ENCODE results near the gene ARID1B. TPM values are rescaled to one million over a fixed set of nuclear protein-coding genes. Genes with fewer than 3 reads are reported as not detected.
"Not testable (repeated sequence)": the region's sequence is repeated elsewhere in the genome, so short reads cannot be mapped to it uniquely, and the experiment has no call there.

The ARID1B gene
- total RNA-seq, 2 experiments from 2014 or later: 42.5 to 43.2 TPM

GRCh38 chr6:156977527-156978291 is 200.5 kb downstream of the ARID1B start:
- Mint-ChIP-seq H3K9me3 (no peaks in the 10 kb centered on the region), H3K36me3 (ENCODE audit: low read depth) (no peaks in the 10 kb centered on the region), H3K27me3 (ENCODE audit: low read depth) (no peaks in the 10 kb centered on the region), H3K27ac (no peak overlapping the region), H3K4me3 (no peak overlapping the region), H3K4me1 (ENCODE audit: low read depth) (peaks cover 84% of the 10 kb centered on the region)
- CTCF ChIA-PET: interaction anchor here (0.7 kb wide), 1 partner anchor 596 kb away, joined by 3 read pairs; no protein-coding TSS in a partner anchor
- no peak for DNase-seq
- intact Hi-C loops (cut with micrococcal nuclease): loop anchor here (2.0 to 5.0 kb wide), 3 partner anchors 41 to 560 kb away; no protein-coding TSS in a partner anchor

- Mint-ChIP-seq H3K27ac (no peak overlapping the region), H3K4me1 (ENCODE audit: low read depth) (peaks cover 86% of the 10 kb centered on the region), H3K9me3 (no peaks in the 10 kb centered on the region), H3K36me3 (ENCODE audit: low read depth) (no peaks in the 10 kb centered on the region), H3K4me3 (no peak overlapping the region), H3K27me3 (ENCODE audit: low read depth) (no peaks in the 10 kb centered on the region)
- intact Hi-C loops (cut with micrococcal nuclease): loop anchor here (1.0 to 5.0 kb wide), 4 partner anchors 21 to 558 kb away; no protein-coding TSS in a partner anchor
- DNase-seq: no peak
- CTCF ChIA-PET: no interaction called here
Observed at GRCh38 chr6:156978948-156979347, 201.8 kb downstream of the ARID1B start.

GRCh38 chr6:156980515-156980914 is 203.3 kb downstream of the ARID1B start:
- Mint-ChIP-seq H3K27me3 (ENCODE audit: low read depth) (no peaks in the 10 kb centered on the region), H3K36me3 (ENCODE audit: low read depth) (no peaks in the 10 kb centered on the region), H3K4me1 (ENCODE audit: low read depth) (peaks cover 87% of the 10 kb centered on the region), H3K9me3 (no peaks in the 10 kb centered on the region), H3K4me3 (no peak overlapping the region), H3K27ac (no peak overlapping the region)
- intact Hi-C loops (cut with micrococcal nuclease): no loop called here
- CTCF ChIA-PET: interaction anchor here (0.5 kb wide), 1 partner anchor 156 kb away, joined by 4 read pairs; no protein-coding TSS in a partner anchor
- no peak for DNase-seq

GRCh38 chr6:156980948-156981347 is 203.8 kb downstream of the ARID1B start:
- intact Hi-C loops (cut with micrococcal nuclease): no loop called here
- CTCF ChIA-PET: interaction anchor here (0.6 kb wide), 1 partner anchor 11 kb away, joined by 3 read pairs; no protein-coding TSS in a partner anchor
- no peak for DNase-seq
- no peak overlapping the region for H3K4me3 Mint-ChIP-seq
- H3K9me3 Mint-ChIP-seq: no peaks in the 10 kb centered on the region
- H3K27ac Mint-ChIP-seq: no peak overlapping the region
- no peaks in the 10 kb centered on the region for H3K27me3 Mint-ChIP-seq (ENCODE audit: low read depth)
- peaks cover 85% of the 10 kb centered on the region for H3K4me1 Mint-ChIP-seq (ENCODE audit: low read depth)
- no peaks in the 10 kb centered on the region for H3K36me3 Mint-ChIP-seq (ENCODE audit: low read depth)

- H3K4me3 Mint-ChIP-seq: no peak overlapping the region
- intact Hi-C loops (cut with micrococcal nuclease): no loop called here
- H3K4me1 Mint-ChIP-seq (ENCODE audit: low read depth): peaks cover 80% of the 10 kb centered on the region
- CTCF ChIA-PET: interaction anchor here (0.7 to 1.1 kb wide), 3 partner anchors 13 to 30 kb away, joined by 4 to 6 read pairs (median 4); no protein-coding TSS in a partner anchor
- no peaks in the 10 kb centered on the region for H3K36me3 Mint-ChIP-seq (ENCODE audit: low read depth)
- no peak overlapping the region for H3K27ac Mint-ChIP-seq
- no peak for DNase-seq
- no peaks in the 10 kb centered on the region for H3K9me3 Mint-ChIP-seq
- no peaks in the 10 kb centered on the region for H3K27me3 Mint-ChIP-seq (ENCODE audit: low read depth)
Observed at GRCh38 chr6:156982168-156982567, 205.0 kb downstream of the ARID1B start.

- CTCF ChIA-PET: interaction anchor here (1.9 kb wide), 1 partner anchor 13 kb away, joined by 4 read pairs; no protein-coding TSS in a partner anchor
- intact Hi-C loops (cut with micrococcal nuclease); H3K36me3 Mint-ChIP-seq (ENCODE audit: low read depth); H3K27ac Mint-ChIP-seq; H3K4me3 Mint-ChIP-seq; DNase-seq; H3K9me3 Mint-ChIP-seq; H3K27me3 Mint-ChIP-seq (ENCODE audit: low read depth): not testable (repeated sequence)
- peaks cover 79% of the 10 kb centered on the region for H3K4me1 Mint-ChIP-seq (ENCODE audit: low read depth)
Observed at GRCh38 chr6:156982864-156983263, 205.7 kb downstream of the ARID1B start.

- Mint-ChIP-seq H3K9me3 (no peaks in the 10 kb centered on the region), H3K27ac (no peak overlapping the region), H3K36me3 (ENCODE audit: low read depth) (no peaks in the 10 kb centered on the region), H3K4me3 (no peak overlapping the region), H3K4me1 (ENCODE audit: low read depth) (peaks cover 80% of the 10 kb centered on the region), H3K27me3 (ENCODE audit: low read depth) (no peaks in the 10 kb centered on the region)
- intact Hi-C loops (cut with micrococcal nuclease): no loop called here
- CTCF ChIA-PET: interaction anchor here (1.9 kb wide), 1 partner anchor 11 kb away, joined by 4 read pairs; no protein-coding TSS in a partner anchor
- DNase-seq: no peak
Observed at GRCh38 chr6:156984178-156984738, 207.1 kb downstream of the ARID1B start.

- CTCF ChIA-PET: interaction anchor here (1.2 kb wide), 1 partner anchor 32 kb away, joined by 3 read pairs; no protein-coding TSS in a partner anchor
- Mint-ChIP-seq H3K4me1 (ENCODE audit: low read depth) (peaks cover 76% of the 10 kb centered on the region), H3K9me3 (no peaks in the 10 kb centered on the region), H3K27ac (no peak overlapping the region), H3K36me3 (ENCODE audit: low read depth) (no peaks in the 10 kb centered on the region), H3K27me3 (ENCODE audit: low read depth) (no peaks in the 10 kb centered on the region), H3K4me3 (no peak overlapping the region)
- DNase-seq: no peak
- intact Hi-C loops (cut with micrococcal nuclease): no loop called here
Observed at GRCh38 chr6:156985309-156985708, 208.1 kb downstream of the ARID1B start.

GRCh38 chr6:156988276-156989158 is 211.3 kb downstream of the ARID1B start:
- peaks cover 52% of the 10 kb centered on the region for H3K4me1 Mint-ChIP-seq (ENCODE audit: low read depth)
- H3K27me3 Mint-ChIP-seq (ENCODE audit: low read depth): no peaks in the 10 kb centered on the region
- no peak overlapping the region for H3K4me3 Mint-ChIP-seq
- H3K27ac Mint-ChIP-seq: no peak overlapping the region
- DNase-seq: peak; percentile 25
- CTCF ChIA-PET: interaction anchor here (0.5 to 0.8 kb wide), 3 partner anchors 12 to 205 kb away, joined by 3 to 5 read pairs (median 4); no protein-coding TSS in a partner anchor
- intact Hi-C loops (cut with micrococcal nuclease): no loop called here
- no peaks in the 10 kb centered on the region for H3K9me3 Mint-ChIP-seq
- H3K36me3 Mint-ChIP-seq (ENCODE audit: low read depth): no peaks in the 10 kb centered on the region

- H3K27ac Mint-ChIP-seq: no peak overlapping the region
- intact Hi-C loops (cut with micrococcal nuclease): no loop called here
- CTCF ChIA-PET: interaction anchor here (0.5 to 0.8 kb wide), 5 partner anchors 13 to 307 kb away, joined by 3 to 5 read pairs (median 3); no protein-coding TSS in a partner anchor
- no peaks in the 10 kb centered on the region for H3K36me3 Mint-ChIP-seq (ENCODE audit: low read depth)
- no peak overlapping the region for H3K4me3 Mint-ChIP-seq
- H3K9me3 Mint-ChIP-seq: no peaks in the 10 kb centered on the region
- DNase-seq: no peak
- no peaks in the 10 kb centered on the region for H3K27me3 Mint-ChIP-seq (ENCODE audit: low read depth)
- peaks cover 47% of the 10 kb centered on the region for H3K4me1 Mint-ChIP-seq (ENCODE audit: low read depth)
Observed at GRCh38 chr6:156989159-156989806, 212.1 kb downstream of the ARID1B start.

- no peak overlapping the region for H3K27ac Mint-ChIP-seq
- no peak overlapping the region for H3K4me3 Mint-ChIP-seq
- DNase-seq: no peak
- peaks cover 41% of the 10 kb centered on the region for H3K4me1 Mint-ChIP-seq (ENCODE audit: low read depth)
- CTCF ChIA-PET: interaction anchor here (0.6 kb wide), 1 partner anchor 11 kb away, joined by 3 read pairs; no protein-coding TSS in a partner anchor
- H3K36me3 Mint-ChIP-seq (ENCODE audit: low read depth): no peaks in the 10 kb centered on the region
- H3K9me3 Mint-ChIP-seq: no peaks in the 10 kb centered on the region
- intact Hi-C loops (cut with micrococcal nuclease): loop anchor here (2.0 kb wide), 1 partner anchor 15 kb away; no protein-coding TSS in a partner anchor
- no peaks in the 10 kb centered on the region for H3K27me3 Mint-ChIP-seq (ENCODE audit: low read depth)
Observed at GRCh38 chr6:156992020-156992804, 215.0 kb downstream of the ARID1B start.

All from activated naive CD4-positive, alpha-beta T cell treated with anti-CD3 and anti-CD28 coated beads for 36 hours (primary cell).